GM23248 (cell line): ENCODE data around the gene RNF215. TPM values are rescaled to one million over a fixed set of nuclear protein-coding genes. Genes with fewer than 3 reads are reported as not detected.

Experiments used
- DNase-seq: peaks from one replicate; pipeline ENCODE4 v3.0.0-alpha.2; 2015
- H2AFZ ChIP-seq: fragments of 200-600 bp; sonication (generic); 2 replicates; pipeline ENCODE4 v1.6.1; 2016; ENCODE audit warnings: antibody characterized with exemption
- H3F3A ChIP-seq: fragments of 200-600 bp; sonication (generic); 2 replicates; pipeline ENCODE4 v1.6.1; 2016; ENCODE audit warnings: mild to moderate bottlenecking, antibody characterized with exemption, mixed run types; ENCODE audit not compliant: insufficient read depth
- H3K27ac ChIP-seq: fragments of 200-600 bp; sonication (generic); 2 replicates; pipeline ENCODE4 v1.5.1; 2016; ENCODE audit warnings: mild to moderate bottlenecking
- H3K27me3 ChIP-seq: fragments of 200-600 bp; sonication (generic); replicated peaks from 2 replicates; pipeline ENCODE4 v1.6.1; 2016; ENCODE audit warnings: mild to moderate bottlenecking; ENCODE audit not compliant: insufficient read depth
- H3K36me3 ChIP-seq: fragments of 200-600 bp; sonication (generic); 2 replicates; pipeline ENCODE4 v1.6.1; 2016; ENCODE audit warnings: low read depth, mild to moderate bottlenecking
- H3K4me1 ChIP-seq: fragments of 200-600 bp; sonication (generic); 2 replicates; pipeline ENCODE4 v1.6.1; 2016; ENCODE audit warnings: mild to moderate bottlenecking; ENCODE audit not compliant: insufficient read depth
- H3K4me2 ChIP-seq: fragments of 200-600 bp; sonication (generic); one replicate; pipeline ENCODE4 v1.6.1; 2016; ENCODE audit warnings: mild to moderate bottlenecking; ENCODE audit not compliant: unreplicated experiment
- H3K4me3 ChIP-seq: fragments of 200-600 bp; sonication (generic); 2 replicates; pipeline ENCODE4 v1.5.1; 2016; ENCODE audit warnings: mild to moderate bottlenecking
- H3K79me2 ChIP-seq: fragments of 200-600 bp; sonication (generic); 2 replicates; pipeline ENCODE4 v1.6.1; 2016; ENCODE audit warnings: mild to moderate bottlenecking; ENCODE audit not compliant: insufficient read depth
- H3K9ac ChIP-seq: fragments of 200-600 bp; sonication (generic); 2 replicates; pipeline ENCODE4 v1.6.1; 2016; ENCODE audit warnings: mild to moderate bottlenecking
- H3K9me2 ChIP-seq: fragments of 200-600 bp; sonication (generic); 2 replicates; pipeline ENCODE4 v1.6.1; 2016; ENCODE audit warnings: mixed run types, mild to moderate bottlenecking, moderate library complexity; ENCODE audit not compliant: insufficient read depth
- H3K9me3 ChIP-seq: fragments of 200-600 bp; sonication (generic); one replicate; pipeline ENCODE4 v1.6.1; 2017; ENCODE audit warnings: low read depth
- H4K20me1 ChIP-seq: fragments of 200-600 bp; sonication (generic); 2 replicates; pipeline ENCODE4 v1.6.0; 2016; ENCODE audit not compliant: insufficient read depth
- EZH2 ChIP-seq: fragments of 200-600 bp; sonication (generic); IDR thresholded peaks from 2 replicates; pipeline ENCODE4 v1.6.1; 2018; ENCODE audit warnings: antibody characterized with exemption, mild to moderate bottlenecking; ENCODE audit not compliant: insufficient read depth, poor library complexity, severe bottlenecking
- EZH2phosphoT487 ChIP-seq: fragments of 200-600 bp; sonication (generic); IDR thresholded peaks from 2 replicates; pipeline ENCODE4 v1.6.1; 2018; ENCODE audit warnings: antibody characterized with exemption, moderate library complexity, mild to moderate bottlenecking, low read depth; ENCODE audit not compliant: insufficient read depth
- WGBS, 2 experiments: methylation state at CpG; one replicate each; pipeline ENCODE4 v1.1.6; 2015 to 2017; ENCODE audit warnings: low lambda C conversion rate in 2 of 2, low coverage in 1 of 2; ENCODE audit errors: missing lambda C conversion rate in 2 of 2; 5-methylcytosine and 5-hydroxymethylcytosine counted together
- in situ Hi-C: fragments of 300-500 bp; cut with MboI; formaldehyde crosslinking; loops from 2 replicates; pipeline ENCODE4 v1.15.0; 2020
- polyA plus RNA-seq: library from polyadenylated mRNA; unstranded; fragments of >200 nt; fragmentation: Nextera tagmentation; extraction: Ambion mirVana; gene quantifications from 2 replicates; pipeline ENCODE4 v1.2.1, GENCODE V29; 2016
- total RNA-seq: library from RNA; depleted of rRNA; stranded (reverse); fragments of >200 nt; shearing (Covaris generic); gene quantifications from 2 replicates; pipeline ENCODE4 v1.2.3, GENCODE V29; 2014

RNF215 gene
- total and polyA plus RNA-seq, 2 experiments from 2014 or later: 2.9 to 29.9 TPM

GRCh38 chr22:30429887-30430286 is 42.7 kb upstream of the RNF215 start:
- Histone ChIP-seq H4K20me1 (no peaks in the 10 kb centered on the region), H3K27ac (no peak overlapping the region), H3F3A (peaks cover 2% of the 10 kb centered on the region; the same call in 1 of the 2 replicates), H3K9ac (no peak overlapping the region), H3K36me3 (no peaks in the 10 kb centered on the region), H2AFZ (no peak overlapping the region), H3K4me3 (no peak overlapping the region), H3K9me3 (no peaks in the 10 kb centered on the region), H3K27me3 (no peaks in the 10 kb centered on the region), H3K9me2 (no peaks in the 10 kb centered on the region), H3K79me2 (no peaks in the 10 kb centered on the region), H3K4me2 (no peak overlapping the region), H3K4me1 (peaks cover 3% of the 10 kb centered on the region; the same call in 1 of the 2 replicates)
- DNase-seq: no peak
- 46 to 60% methylated on average over 2 to 4 of the region's 4 CpGs for WGBS, 2 experiments
- in situ Hi-C loops: no loop called here
- no peak for TF ChIP-seq EZH2phosphoT487
- TF ChIP-seq EZH2: no peak

- Histone ChIP-seq H3K79me2 (no peaks in the 10 kb centered on the region), H3K9ac (no peak overlapping the region), H3F3A (peaks cover 9% of the 10 kb centered on the region; the same call in 1 of the 2 replicates), H3K9me2 (no peaks in the 10 kb centered on the region), H2AFZ (no peak overlapping the region), H3K27me3 (no peaks in the 10 kb centered on the region), H4K20me1 (no peaks in the 10 kb centered on the region), H3K9me3 (no peaks in the 10 kb centered on the region), H3K4me1 (peaks cover 8% of the 10 kb centered on the region; the same call in 1 of the 2 replicates), H3K36me3 (no peaks in the 10 kb centered on the region), H3K27ac (no peak overlapping the region), H3K4me3 (no peak overlapping the region), H3K4me2 (no peak overlapping the region)
- in situ Hi-C loops: no loop called here
- TF ChIP-seq EZH2: no peak
- no peak for TF ChIP-seq EZH2phosphoT487
- WGBS, 2 experiments: 63 to 77% methylated on average over 1 of the region's 1 CpG
- peak; percentile 16 for DNase-seq
Observed at GRCh38 chr22:30427871-30428270, 40.7 kb upstream of the RNF215 start.

GRCh38 chr22:30426388-30427353 is 39.5 kb upstream of the RNF215 start:
- Histone ChIP-seq H3K9me2 (no peaks in the 10 kb centered on the region), H3K27me3 (no peaks in the 10 kb centered on the region), H3K4me1 (peaks cover 18% of the 10 kb centered on the region), H3F3A (peaks cover 19% of the 10 kb centered on the region), H3K9me3 (no peaks in the 10 kb centered on the region), H3K27ac (peak overlapping the region; percentile 97), H3K4me3 (peak overlapping the region; percentile 79), H4K20me1 (no peaks in the 10 kb centered on the region), H2AFZ (peak overlapping the region; percentile 74), H3K36me3 (no peaks in the 10 kb centered on the region), H3K79me2 (no peaks in the 10 kb centered on the region), H3K4me2 (peak overlapping the region; percentile 88), H3K9ac (peak overlapping the region; percentile 91)
- peak; percentile 92 for DNase-seq
- in situ Hi-C loops: no loop called here
- TF ChIP-seq EZH2phosphoT487 (no peak), EZH2 (no peak)
- WGBS, 2 experiments: 45 to 47% methylated on average over 29 of the region's 29 CpGs

GRCh38 chr22:30425616-30426387 is 38.6 kb upstream of the RNF215 start, which contains the start of gene MTFP1:
Gene MTFP1 (plus strand): TSS chr22:30425768. CDS start chr22:30425880, 112 bp downstream.
- Histone ChIP-seq H3K27me3 (no peaks in the 10 kb centered on the region), H3K9ac (peak within 1 kb of the TSS; percentile 91), H3K79me2 (no peaks in the 10 kb centered on the region), H3K4me2 (peak within 1 kb of the TSS; percentile 88), H3K9me3 (no peaks in the 10 kb centered on the region), H3K4me1 (peaks cover 27% of the 10 kb centered on the region), H3K9me2 (no peaks in the 10 kb centered on the region), H4K20me1 (no peaks in the 10 kb centered on the region), H3K36me3 (no peaks in the 10 kb centered on the region), H3K27ac (peak within 1 kb of the TSS; percentile 97), H3F3A (peaks cover 27% of the 10 kb centered on the region), H3K4me3 (peak within 1 kb of the TSS; percentile 79), H2AFZ (peak within 1 kb of the TSS; percentile 74)
- in situ Hi-C loops: no loop called here
- TF ChIP-seq EZH2phosphoT487: no peak
- no peak for TF ChIP-seq EZH2
- DNase-seq: peak; percentile 74
- 1 to 2% methylated on average over 34 to 58 of the region's 61 CpGs for WGBS, 2 experiments
